ENCODE measurements around the gene YY1. TPM values are rescaled to one million over a fixed set of nuclear protein-coding genes. Genes with fewer than 3 reads are reported as not detected.

The YY1 gene
- total and polyA plus RNA-seq, 2 donors (not counting 1 experiment from before 2014, with no cell fraction given), result 40.8 to 41.9 TPM

- no peak overlapping the region for H3K9ac ChIP-seq (ENCODE audit: insufficient read depth, low read length)
- H3K4me1 ChIP-seq (ENCODE audit: control insufficient read depth, extremely low read depth, insufficient read depth, low read length), result peaks cover 8% of the 10 kb centered on the region
- H3K27me3 ChIP-seq (ENCODE audit: control insufficient read depth, insufficient read depth, low read length), result no peaks in the 10 kb centered on the region
- peak overlapping the region; percentile 46 to 86 (median 66) for H3K4me3 ChIP-seq (replicated peaks in 1 of 4; ENCODE audit: control extremely low read depth in 1 of 4, insufficient read depth in 1 of 4, low read depth in 3 of 4, low read length in 4 of 4)
- no peak for DNase-seq (ENCODE audit: low read depth in 2 of 2)
- peak overlapping the region; percentile 79 for H3K4me2 ChIP-seq (ENCODE audit: extremely low read depth, insufficient read depth, low read length)
- no peaks in the 10 kb centered on the region for H4K20me1 ChIP-seq (ENCODE audit: control insufficient read depth, extremely low read depth, insufficient read depth, low read length)
- TF ChIP-seq CTCF (conservative IDR thresholded peaks at IDR 0.05 in 1 of 2, IDR thresholded peaks at IDR 0.05 in 1 of 2; ENCODE audit: low read depth in 1 of 2, low read length in 2 of 2) (no peak), EZH2 (IDR thresholded peaks at IDR 0.05; ENCODE audit: low read length, missing control alignments) (no peak)
- peaks cover 70% of the 10 kb centered on the region for H3K79me2 ChIP-seq (ENCODE audit: control insufficient read depth, insufficient read depth, low read length)
- no peak overlapping the region for H2AFZ ChIP-seq (ENCODE audit: low read length)
- H3K27ac ChIP-seq (ENCODE audit: insufficient read depth, low read length), result no peak overlapping the region
- no peaks in the 10 kb centered on the region for H3K9me3 ChIP-seq (ENCODE audit: control insufficient read depth, insufficient read depth, low read depth, low read length)
- H3K36me3 ChIP-seq (ENCODE audit: control insufficient read depth, insufficient read depth, low read length), result no peaks in the 10 kb centered on the region
Observed at GRCh38 chr14:100236881-100237280, 2.1 kb upstream of the YY1 start.

GRCh38 chr14:100237735-100238418 lies 1.1 kb upstream of the YY1 start:
- Histone ChIP-seq H3K79me2 (ENCODE audit: control insufficient read depth, insufficient read depth, low read length) (peaks cover 78% of the 10 kb centered on the region), H3K4me1 (ENCODE audit: control insufficient read depth, extremely low read depth, insufficient read depth, low read length) (peaks cover 10% of the 10 kb centered on the region), H3K27ac (ENCODE audit: insufficient read depth, low read length) (peak overlapping the region; percentile 95), H3K4me3 (replicated peaks in 1 of 4; ENCODE audit: control extremely low read depth in 1 of 4, insufficient read depth in 1 of 4, low read depth in 3 of 4, low read length in 4 of 4) (peak overlapping the region; percentile 46 to 86 (median 66)), H3K9ac (ENCODE audit: insufficient read depth, low read length) (peak overlapping the region; percentile 97), H3K4me2 (ENCODE audit: extremely low read depth, insufficient read depth, low read length) (peak overlapping the region; percentile 79), H3K9me3 (ENCODE audit: control insufficient read depth, insufficient read depth, low read depth, low read length) (no peaks in the 10 kb centered on the region), H3K27me3 (ENCODE audit: control insufficient read depth, insufficient read depth, low read length) (no peaks in the 10 kb centered on the region), H3K36me3 (ENCODE audit: control insufficient read depth, insufficient read depth, low read length) (no peaks in the 10 kb centered on the region), H2AFZ (ENCODE audit: low read length) (no peak overlapping the region), H4K20me1 (ENCODE audit: control insufficient read depth, extremely low read depth, insufficient read depth, low read length) (no peaks in the 10 kb centered on the region)
- TF ChIP-seq CTCF (conservative IDR thresholded peaks at IDR 0.05 in 1 of 2, IDR thresholded peaks at IDR 0.05 in 1 of 2; ENCODE audit: low read depth in 1 of 2, low read length in 2 of 2), result no peak
- no peak for TF ChIP-seq EZH2 (IDR thresholded peaks at IDR 0.05; ENCODE audit: low read length, missing control alignments)
- peak; percentile 29 to 52 for DNase-seq (ENCODE audit: low read depth in 2 of 2)

GRCh38 chr14:100239211-100239839 lies 381 bp downstream of the YY1 start:
- Histone ChIP-seq H3K36me3 (ENCODE audit: control insufficient read depth, insufficient read depth, low read length) (no peaks in the 10 kb centered on the region), H3K4me3 (replicated peaks in 1 of 4; ENCODE audit: control extremely low read depth in 1 of 4, insufficient read depth in 1 of 4, low read depth in 3 of 4, low read length in 4 of 4) (peak overlapping the region; percentile 63 to 95 (median 76)), H3K4me1 (ENCODE audit: control insufficient read depth, extremely low read depth, insufficient read depth, low read length) (peaks cover 10% of the 10 kb centered on the region), H3K9ac (ENCODE audit: insufficient read depth, low read length) (peak overlapping the region; percentile 92), H4K20me1 (ENCODE audit: control insufficient read depth, extremely low read depth, insufficient read depth, low read length) (no peaks in the 10 kb centered on the region), H3K27me3 (ENCODE audit: control insufficient read depth, insufficient read depth, low read length) (no peaks in the 10 kb centered on the region), H3K27ac (ENCODE audit: insufficient read depth, low read length) (peak overlapping the region; percentile 77), H3K4me2 (ENCODE audit: extremely low read depth, insufficient read depth, low read length) (peak overlapping the region; percentile 35), H3K9me3 (ENCODE audit: control insufficient read depth, insufficient read depth, low read depth, low read length) (no peaks in the 10 kb centered on the region), H3K79me2 (ENCODE audit: control insufficient read depth, insufficient read depth, low read length) (peaks cover 80% of the 10 kb centered on the region), H2AFZ (ENCODE audit: low read length) (no peak overlapping the region)
- no peak for DNase-seq (ENCODE audit: low read depth in 2 of 2)
- TF ChIP-seq EZH2 (IDR thresholded peaks at IDR 0.05; ENCODE audit: low read length, missing control alignments) (no peak), CTCF (conservative IDR thresholded peaks at IDR 0.05 in 1 of 2, IDR thresholded peaks at IDR 0.05 in 1 of 2; ENCODE audit: low read depth in 1 of 2, low read length in 2 of 2) (no peak)
